BJ (cell line): ENCODE measurements around the gene TM9SF1. TPM values are rescaled to one million over a fixed set of nuclear protein-coding genes. Genes with fewer than 3 reads are reported as not detected.
A peak's percentile ranks its signal among the peaks of the same experiment; 100 is the strongest.

ENCODE experiments used
- CTCF ChIA-PET: fragments of 350-600 bp; formaldehyde crosslinking; extraction: SDS; loops from one replicate; lab custom pipeline; 2021; ENCODE audit warnings: antibody characterized with exemption, inconsistent platforms; lab: Yijun Ruan, JAX
- POLR2A ChIA-PET: fragments of 300-600 bp; sonication (Branson Sonifier 250); formaldehyde crosslinking; extraction: SDS; loops from one replicate; lab custom pipeline; 2021; ENCODE audit warnings: antibody characterized with exemption; lab: Charles Lee
- DNase-seq: peaks from one replicate; pipeline ENCODE4 v3.0.0-alpha.2; 2011; ENCODE audit warnings: low read depth
- H3K27me3 ChIP-seq: 2 replicates; pipeline ENCODE4 v1.6.0; 2011; ENCODE audit warnings: low read length; ENCODE audit not compliant: control insufficient read depth, insufficient read depth
- H3K36me3 ChIP-seq: 2 replicates; pipeline ENCODE4 v1.5.1; 2011; ENCODE audit warnings: low read length; ENCODE audit not compliant: control insufficient read depth, insufficient read depth
- H3K4me3 ChIP-seq: 2 replicates; pipeline ENCODE4 v1.5.1; 2011; ENCODE audit warnings: low read depth, mild to moderate bottlenecking, control low read depth, low read length
- CTCF ChIP-seq: IDR thresholded peaks from 2 replicates; pipeline ENCODE4 v1.5.1; 2011; ENCODE audit warnings: low read depth, mild to moderate bottlenecking, control low read depth, inconsistent platforms, low read length, moderate library complexity; ENCODE audit not compliant: insufficient read depth
- polyA plus RNA-seq: library from polyadenylated mRNA; depleted of rRNA; stranded (reverse); fragments of >200 nt; gene quantifications from 2 replicates; pipeline ENCODE4 v1.2.3, GENCODE V29; 2011; rRNA removed
- small RNA-seq: library from RNA; depleted of rRNA; stranded (forward); fragments of <200 nt; gene quantifications from one replicate; pipeline ENCODE3, GENCODE V24; 2012; ENCODE audit warnings: low replicate concordance, low read depth; ENCODE audit not compliant: insufficient read length

The TM9SF1 gene
- polyA plus RNA-seq, 1 experiment = 59.2 TPM

DNA sequence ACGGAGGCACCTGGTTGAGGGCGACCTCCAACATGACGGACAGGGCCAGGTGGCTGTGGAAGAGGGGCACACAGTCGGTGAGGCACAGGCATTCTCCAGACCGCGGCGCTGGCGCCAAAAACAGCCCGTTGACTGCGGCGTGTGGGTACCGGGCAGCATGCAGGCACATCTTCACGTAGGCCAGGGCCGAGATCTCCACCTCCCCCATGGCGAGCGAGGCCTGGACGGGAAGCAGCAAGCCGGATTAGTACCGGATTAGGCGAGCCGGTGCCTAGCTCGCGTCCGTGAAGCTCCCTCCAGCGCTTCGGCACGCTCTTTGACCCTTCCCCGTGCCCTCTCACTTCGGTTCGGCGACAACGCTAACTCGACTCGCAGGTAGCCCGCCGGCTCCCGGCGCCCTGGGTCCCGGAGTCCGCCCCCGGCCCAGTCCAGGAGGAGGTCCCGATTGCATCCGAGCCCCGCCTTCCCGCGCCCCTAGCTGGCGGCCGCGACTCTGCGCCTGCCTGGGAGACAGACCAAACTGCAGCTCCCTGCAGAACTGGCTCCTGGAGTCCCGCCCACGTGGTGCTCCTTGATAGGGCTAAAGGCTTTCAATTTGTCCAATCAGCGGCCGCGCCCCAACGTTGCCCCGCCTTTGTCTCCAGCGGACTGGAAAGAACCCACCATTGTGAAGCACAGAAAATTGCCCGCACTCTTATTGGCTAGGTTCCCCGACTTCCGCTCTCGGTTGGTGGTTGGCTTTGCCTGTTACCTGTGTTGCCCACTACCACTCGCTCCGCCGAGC lies 54.0 kb downstream of the TM9SF1 start, which contains the start of gene EMC9:
TSS of gene EMC9 (minus strand) at position 495 of the 784 bp plus-strand sequence. CDS start at position 208, 287 bp downstream.
- POLR2A ChIA-PET = interaction anchor here (1.2 kb wide), 1 partner anchor 20 kb away, joined by 8 read pairs; the partner anchor contains the start of gene IRF9
- Histone ChIP-seq H3K36me3 (peaks cover 23% of the 10 kb centered on the region), H3K27me3 (no peaks in the 10 kb centered on the region), H3K4me3 (peak within 1 kb of the TSS; percentile 66)
- CTCF ChIA-PET = interaction anchor here (0.5 to 1.0 kb wide), 3 partner anchors 20 to 980 kb away, joined by 3 to 9 read pairs (median 5); partner anchors contain the start of genes IPO4 and IRF9
- DNase-seq = peak; percentile 96
- TF ChIP-seq CTCF = peak; percentile 56

DNA sequence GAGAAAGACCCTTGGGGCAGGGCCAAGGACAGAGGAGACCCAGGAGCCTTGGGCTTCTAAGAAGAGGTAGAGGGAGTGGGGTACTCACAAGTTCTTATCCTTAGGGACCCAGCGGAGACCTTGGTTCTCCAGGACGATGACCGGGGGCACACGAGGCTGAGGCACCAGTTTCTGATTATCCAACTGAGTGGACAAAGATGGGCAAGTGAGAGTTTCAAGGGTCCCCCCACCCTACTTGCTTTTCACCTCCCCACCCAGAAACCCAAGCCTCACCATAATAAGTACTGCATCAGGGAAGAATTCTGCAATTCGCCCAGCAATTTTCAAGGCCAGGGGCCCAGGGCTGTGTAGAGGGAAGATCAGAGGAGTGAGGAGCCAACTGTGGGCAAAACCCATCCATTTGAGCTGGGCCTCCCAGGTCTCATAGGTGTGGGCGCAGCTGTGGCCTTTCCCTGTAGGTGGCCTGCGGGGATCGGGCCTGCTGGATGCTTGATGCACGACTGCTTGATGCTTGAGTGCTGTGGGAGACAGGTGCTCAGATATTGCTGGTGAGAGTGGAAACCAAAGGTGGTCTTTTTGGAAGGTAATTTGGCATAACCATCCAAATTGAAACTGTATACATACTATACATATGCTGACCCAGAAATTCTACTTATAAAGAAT lies 55.8 kb downstream of the TM9SF1 start:
- Histone ChIP-seq H3K36me3 (peaks cover 23% of the 10 kb centered on the region), H3K4me3 (peak overlapping the region; percentile 2; the same call in 1 of the 2 replicates), H3K27me3 (no peaks in the 10 kb centered on the region)
- ChIA-PET CTCF (no interaction called here), POLR2A (interaction anchor here (0.9 kb wide), 1 partner anchor 25 kb away, joined by 4 read pairs; the partner anchor contains the start of genes DCAF11 and NRL)
- DNase-seq = no peak
- no peak for TF ChIP-seq CTCF

Small RNA genes within 50 kb of the gene (small RNA-seq; reads per million reads assigned to genes)
- gene AL136295.4 = not detected
- gene CHMP4A = not detected
- not detected for gene IPO4
- not detected for gene IRF9
- gene MDP1 = not detected
- not detected for gene RNA5SP383

Other genes starting within 250 kb of the TM9SF1 start
- gene DHRS4, start 241.7 kb downstream of the TM9SF1 start, polyA plus RNA-seq = 24.3 and 24.7 TPM in 2 replicates
- gene DHRS4L2, start 206.5 kb downstream of the TM9SF1 start, polyA plus RNA-seq = 12.5 and 15.0 TPM in 2 replicates
- gene CARMIL3, start 143.4 kb downstream of the TM9SF1 start, polyA plus RNA-seq = 0.02 and 0.04 TPM in 2 replicates
- gene CPNE6, start 123.9 kb downstream of the TM9SF1 start, polyA plus RNA-seq = not detected in 2 replicates
- 141 and 227 TPM in 2 replicates for gene PCK2, start 101.1 kb downstream of the TM9SF1 start, polyA plus RNA-seq
- 41.5 and 50.0 TPM in 2 replicates for gene DCAF11, start 80.7 kb downstream of the TM9SF1 start, polyA plus RNA-seq
- 0.59 and 0.91 TPM in 2 replicates for gene NRL, start 80.5 kb downstream of the TM9SF1 start, polyA plus RNA-seq
- 0.10 and 0.23 TPM in 2 replicates for gene FITM1, start 64.8 kb downstream of the TM9SF1 start, polyA plus RNA-seq
- gene PSME1, start 59.2 kb downstream of the TM9SF1 start, polyA plus RNA-seq = 48.9 and 106 TPM in 2 replicates
- gene EMC9, start 53.9 kb downstream of the TM9SF1 start, polyA plus RNA-seq = 6.9 and 13.3 TPM in 2 replicates
- 165 and 178 TPM in 2 replicates for gene PSME2, start 48.8 kb downstream of the TM9SF1 start, polyA plus RNA-seq
- 8.2 and 12.4 TPM in 2 replicates for gene RNF31, start 47.9 kb downstream of the TM9SF1 start, polyA plus RNA-seq
- 84.8 and 107 TPM in 2 replicates for gene IRF9, start 34.2 kb downstream of the TM9SF1 start, polyA plus RNA-seq
- 2.7 and 5.5 TPM in 2 replicates for gene REC8, start 23.4 kb downstream of the TM9SF1 start, polyA plus RNA-seq
- 11.5 and 26.8 TPM in 2 replicates for gene IPO4, start 6.6 kb downstream of the TM9SF1 start, polyA plus RNA-seq
- gene TSSK4, start 10.3 kb upstream of the TM9SF1 start, polyA plus RNA-seq = not detected in 2 replicates
- gene CHMP4A, start 18.0 kb upstream of the TM9SF1 start, polyA plus RNA-seq = 36.3 and 52.1 TPM in 2 replicates
- gene MDP1, start 20.6 kb upstream of the TM9SF1 start, polyA plus RNA-seq = 16.3 and 19.3 TPM in 2 replicates
- gene NEDD8, start 36.9 kb upstream of the TM9SF1 start, polyA plus RNA-seq = 242 and 329 TPM in 2 replicates
- gene GMPR2, start 37.5 kb upstream of the TM9SF1 start, polyA plus RNA-seq = 103 and 116 TPM in 2 replicates
- gene TINF2, start 47.2 kb upstream of the TM9SF1 start, polyA plus RNA-seq = 37.2 and 41.7 TPM in 2 replicates
- gene TGM1, start 67.7 kb upstream of the TM9SF1 start, polyA plus RNA-seq = 0.97 and 2.9 TPM in 2 replicates
- gene RABGGTA, start 76.2 kb upstream of the TM9SF1 start, polyA plus RNA-seq = 23.2 and 52.5 TPM in 2 replicates
- gene DHRS1, start 104.3 kb upstream of the TM9SF1 start, polyA plus RNA-seq = 40.5 and 57.1 TPM in 2 replicates
- gene NOP9, start 104.4 kb upstream of the TM9SF1 start, polyA plus RNA-seq = 13.9 and 16.3 TPM in 2 replicates
- gene CIDEB, start 112.5 kb upstream of the TM9SF1 start, polyA plus RNA-seq = 0.63 and 0.98 TPM in 2 replicates
- gene LTB4R2, start 114.7 kb upstream of the TM9SF1 start, polyA plus RNA-seq = 0.98 and 1.6 TPM in 2 replicates
- 2.5 and 2.6 TPM in 2 replicates for gene LTB4R, start 116.1 kb upstream of the TM9SF1 start, polyA plus RNA-seq
- gene ADCY4, start 139.6 kb upstream of the TM9SF1 start, polyA plus RNA-seq = 4.1 and 6.8 TPM in 2 replicates
- gene RIPK3, start 144.6 kb upstream of the TM9SF1 start, polyA plus RNA-seq = 4.3 and 4.4 TPM in 2 replicates
- gene NFATC4, start 172.7 kb upstream of the TM9SF1 start, polyA plus RNA-seq = 95.8 and 151 TPM in 2 replicates
- 7.2 and 10.1 TPM in 2 replicates for gene NYNRIN, start 203.6 kb upstream of the TM9SF1 start, polyA plus RNA-seq
- gene CBLN3, start 234.2 kb upstream of the TM9SF1 start, polyA plus RNA-seq = 6.7 and 8.6 TPM in 2 replicates
- 18.9 and 19.7 TPM in 2 replicates for gene KHNYN, start 234.5 kb upstream of the TM9SF1 start, polyA plus RNA-seq
- gene SDR39U1, start 247.3 kb upstream of the TM9SF1 start, polyA plus RNA-seq = 28.9 and 43.4 TPM in 2 replicates